GM21381 (cell line): ENCODE results near the gene ABHD8.

ENCODE experiments used
- ATAC-seq: cut with Tn5 transposase; IDR thresholded peaks from one replicate; pipeline ENCODE4 v1.9.1; 2021; ENCODE audit warnings: mild to moderate bottlenecking, moderate library complexity; ENCODE audit not compliant: unreplicated experiment

The ABHD8 gene

GRCh38 chr19:17321655-17322489 is 18.6 kb upstream of the ABHD8 start:
- no peak for ATAC-seq

- no peak for ATAC-seq
Measured at GRCh38 chr19:17320435-17320834, 17.2 kb upstream of the ABHD8 start.

GRCh38 chr19:17319473-17320238 is 16.4 kb upstream of the ABHD8 start:
- ATAC-seq, result no peak

GRCh38 chr19:17318966-17319365 is 15.7 kb upstream of the ABHD8 start:
- ATAC-seq, result no peak

GRCh38 chr19:17314007-17314593 is 10.9 kb upstream of the ABHD8 start:
- ATAC-seq, result no peak

- ATAC-seq, result no peak
Measured at GRCh38 chr19:17312189-17313113, 9.2 kb upstream of the ABHD8 start.

- no peak for ATAC-seq
Measured at GRCh38 chr19:17311455-17312188, 8.4 kb upstream of the ABHD8 start.

- no peak for ATAC-seq
Measured at GRCh38 chr19:17309965-17310461, 6.8 kb upstream of the ABHD8 start.

GRCh38 chr19:17309198-17309964 is 6.2 kb upstream of the ABHD8 start, which contains the start of gene DDA1:
Gene DDA1, plus strand, starts transcription at chr19:17309563. Its CDS starts 92 bp downstream, at chr19:17309655.
- ATAC-seq, result peak; percentile 44

- no peak for ATAC-seq
Measured at GRCh38 chr19:17307876-17308377, 4.7 kb upstream of the ABHD8 start.

- ATAC-seq, result no peak
Measured at GRCh38 chr19:17306285-17306714, 3.1 kb upstream of the ABHD8 start.

- peak; percentile 57 for ATAC-seq
Measured at GRCh38 chr19:17305517-17306284, 2.5 kb upstream of the ABHD8 start, which contains the start of gene MRPL34. Gene MRPL34, plus strand, starts transcription at chr19:17305872. Its CDS starts 21 bp downstream, at chr19:17305893.

GRCh38 chr19:17305216-17305516 is 1.9 kb upstream of the ABHD8 start:
- ATAC-seq, result no peak

- ATAC-seq, result no peak
Measured at GRCh38 chr19:17304386-17305215, 1.4 kb upstream of the ABHD8 start.

GRCh38 chr19:17303940-17304267 is 679 bp upstream of the ABHD8 start:
- ATAC-seq, result no peak

- no peak for ATAC-seq
Measured at GRCh38 chr19:17302391-17303166, 646 bp downstream of the ABHD8 start.
